HepG2 (cell line): ENCODE measurements around the gene TXLNA. TPM values are rescaled to one million over a fixed set of nuclear protein-coding genes. Genes with fewer than 3 reads are reported as not detected.

Experiments used
- ATAC-seq: fragments of 200-7000 bp; cut with Tn5 transposase; 3 replicates; pipeline ENCODE4 v1.9.1; 2020; ENCODE audit warnings: mild to moderate bottlenecking, moderate library complexity
- BruUV-seq: library from RNA; stranded (reverse); fragments of 400-500 nt; replicated peaks from 2 replicates; lab custom pipeline; 2021; lab: Mats Ljungman, UMichigan
- CTCF ChIA-PET: fragments of 300-600 bp; formaldehyde crosslinking; extraction: SDS; loops from one replicate; lab custom pipeline; 2021; ENCODE audit warnings: low total read pairs, inconsistent platforms, low intra/inter-chr PET ratio; lab: Yijun Ruan, JAX
- POLR2A ChIA-PET: fragments of 350-600 bp; sonication (Branson Sonifier 250); formaldehyde crosslinking; loops from one replicate; lab custom pipeline; 2020; ENCODE audit warnings: antibody characterized with exemption, inconsistent platforms; lab: Yijun Ruan, JAX
- DNase-seq: peaks from one replicate; pipeline ENCODE4 v3.0.0-alpha.2; 2015; ENCODE audit warnings: low spot score
- FAIRE-seq: peaks from 3 replicates; lab custom pipeline; 2011; peaks lifted over from hg19 to GRCh38; lab: Jason Lieb, UNC
- H2AFZ ChIP-seq: one replicate; pipeline ENCODE4 v1.6.1; 2011; ENCODE audit warnings: low read length, inconsistent platforms
- H3K27ac ChIP-seq: fragments of 300-600 bp; 3 replicates; pipeline ENCODE4 v1.8.0; 2011; ENCODE audit warnings: mixed run types, mild to moderate bottlenecking, mixed read lengths, low read length, inconsistent platforms; ENCODE audit not compliant: insufficient read depth; ENCODE audit errors: extremely low read length
- H3K27me3 ChIP-seq, 2 experiments: fragments of 200-600 bp in 1 of 2; 2 replicates in 1 of 2; 3 replicates in 1 of 2; pipeline versions ENCODE4 v1.6.0 to v1.8.0; 2011; ENCODE audit warnings: low read length in 2 of 2, mild to moderate bottlenecking in 2 of 2, moderate library complexity in 2 of 2, inconsistent platforms in 1 of 2; ENCODE audit not compliant: insufficient read depth in 2 of 2, control insufficient read depth in 1 of 2
- H3K36me3 ChIP-seq, 2 experiments: fragments of 200-600 bp in 1 of 2; replicated peaks in 1 of 2; 2 replicates in 1 of 2; 3 replicates in 1 of 2; pipeline versions ENCODE4 v1.5.1 to v1.8.0; 2011; ENCODE audit warnings: low read length in 2 of 2, inconsistent platforms in 1 of 2; ENCODE audit not compliant: insufficient read depth in 2 of 2, control insufficient read depth in 1 of 2
- H3K4me1 ChIP-seq: 2 replicates; pipeline ENCODE4 v1.5.1; 2012; ENCODE audit warnings: low read length, inconsistent platforms; ENCODE audit not compliant: insufficient read depth
- H3K4me2 ChIP-seq: 2 replicates; pipeline ENCODE4 v1.6.0; 2011; ENCODE audit warnings: low read depth, low read length, inconsistent platforms
- H3K4me3 ChIP-seq, 3 experiments: fragments of 200-600 bp in 1 of 3; sonication (generic), shearing (Covaris generic) in 1 of 3; replicated peaks in 1 of 3; 2 replicates each; pipeline ENCODE4 v1.5.1; 2011 to 2016; ENCODE audit warnings: low read length in 3 of 3, inconsistent platforms in 2 of 3, low read depth in 2 of 3, mild to moderate bottlenecking in 2 of 3, control low read depth in 1 of 3, mixed read lengths in 1 of 3; ENCODE audit not compliant: insufficient read depth in 1 of 3
- H3K79me2 ChIP-seq: one replicate; pipeline ENCODE4 v1.6.1; 2011; ENCODE audit warnings: low read length, inconsistent platforms; ENCODE audit not compliant: insufficient read depth
- H3K9ac ChIP-seq: 2 replicates; pipeline ENCODE4 v1.6.0; 2011; ENCODE audit warnings: mild to moderate bottlenecking, low read depth, low read length, inconsistent platforms; ENCODE audit not compliant: insufficient read depth
- H3K9me3 ChIP-seq: 2 replicates; pipeline ENCODE4 v1.5.1; 2012; ENCODE audit warnings: mild to moderate bottlenecking, low read length
- H4K20me1 ChIP-seq: 2 replicates; pipeline ENCODE4 v1.6.0; 2011; ENCODE audit warnings: inconsistent platforms, mild to moderate bottlenecking, low read length, moderate library complexity; ENCODE audit not compliant: insufficient read depth
- DR1 ChIP-seq: sonication (generic); formaldehyde crosslinking; IDR thresholded peaks from 2 replicates; pipeline ENCODE4 v1.8.0; 2021; ENCODE audit warnings: mild to moderate bottlenecking, missing genetic modification reagents, inconsistent platforms
- GABPA ChIP-seq, 2 experiments: IDR thresholded peaks; 2 replicates each; pipeline ENCODE4 v1.6.1; 2011 to 2016; ENCODE audit warnings: low read depth in 2 of 2, low read length in 1 of 2, missing biosample characterization in 1 of 2, missing genetic modification characterization in 1 of 2
- GTF2F1 ChIP-seq: fragments of 150-350 bp; IDR thresholded peaks from 2 replicates; pipeline ENCODE4 v1.6.1; 2014; ENCODE audit warnings: low read length
- IKZF1 ChIP-seq: fragments of 450-650 bp; IDR thresholded peaks from 2 replicates; pipeline ENCODE4 v1.7.1; 2016
- MAZ ChIP-seq, 2 experiments: sonication (generic) in 1 of 2; formaldehyde crosslinking in 1 of 2; IDR thresholded peaks; 2 replicates each; pipeline versions ENCODE4 v1.5.0 to v1.6.1; 2012 to 2020; ENCODE audit warnings: low read depth in 2 of 2, mild to moderate bottlenecking in 2 of 2, borderline replicate concordance in 1 of 2, improper control_type of control experiment in 1 of 2, low read length in 1 of 2, missing genetic modification reagents in 1 of 2, moderate library complexity in 1 of 2
- NKX3-1 ChIP-seq: sonication (generic); formaldehyde crosslinking; IDR thresholded peaks from 2 replicates; pipeline ENCODE4 v1.5.0; 2020; ENCODE audit warnings: missing genetic modification reagents
- ZNF17 ChIP-seq: sonication (generic); formaldehyde crosslinking; IDR thresholded peaks from 2 replicates; pipeline ENCODE4 v1.5.0; 2020; ENCODE audit warnings: mild to moderate bottlenecking, missing genetic modification reagents
- ZNF24 ChIP-seq: fragments of 450-650 bp; IDR thresholded peaks from 2 replicates; pipeline ENCODE4 v1.6.1; 2017; ENCODE audit warnings: antibody characterized with exemption, mild to moderate bottlenecking
- ZNF3 ChIP-seq: IDR thresholded peaks from 2 replicates; pipeline ENCODE4 v1.7.0; 2017; ENCODE audit warnings: inconsistent platforms
- ZNF333 ChIP-seq: sonication (generic); formaldehyde crosslinking; IDR thresholded peaks from 2 replicates; pipeline ENCODE4 v1.4.0; 2020; ENCODE audit warnings: mild to moderate bottlenecking, missing genetic modification reagents, borderline replicate concordance
- ZNF878 ChIP-seq: sonication (generic); formaldehyde crosslinking; IDR thresholded peaks from 2 replicates; pipeline ENCODE4 v1.8.1; 2023; ENCODE audit warnings: mild to moderate bottlenecking, missing genetic modification reagents, moderate library complexity
- WGBS: methylation state at CpG from one replicate; pipeline ENCODE4 v1.1.6; 2017; ENCODE audit warnings: low lambda C conversion rate; 5-methylcytosine and 5-hydroxymethylcytosine counted together
- in situ Hi-C: cut with HindIII; loops from 2 replicates; pipeline ENCODE4 v1.10.0; 2017; ENCODE audit warnings: low pct_unique_long_range_greater_than_20kb; ENCODE audit not compliant: extremely low pct_ligation_motif_present
- intact Hi-C: fragments of 100-400 bp; cut with micrococcal nuclease; formaldehyde crosslinking; loops from one replicate; pipeline ENCODE4 v1.10.0; 2022; ENCODE audit not compliant: unreplicated experiment
- polyA plus RNA-seq, 8 experiments: library from polyadenylated mRNA; depleted of rRNA in 3 of 8; stranded (reverse) in 7 of 8; unstranded in 1 of 8; fragments of >200 nt; fragmentation: Illumina TruSeq in 4 of 8; extraction: Trizol in 4 of 8; gene quantifications; 2 replicates each; pipeline versions ENCODE4 v1.2.1 to v1.2.3, GENCODE V29; 2011 to 2016; ENCODE audit warnings: low read depth in 4 of 8, missing spikeins in 1 of 8, mixed read lengths in 1 of 8; ENCODE audit not compliant: insufficient read depth in 1 of 8
- total RNA-seq, 5 experiments: library from RNA; depleted of rRNA; stranded (reverse); fragments of >200 nt; fragmentation: Illumina TruSeq; extraction: Trizol; gene quantifications; 2 replicates each; pipeline ENCODE4 v1.2.3, GENCODE V29; 2016; ENCODE audit warnings: low read depth in 1 of 5
- TF ChIP-seq, protein P1 (sequence below): sonication (generic); formaldehyde crosslinking; conservative IDR thresholded peaks from 2 replicates; pipeline ENCODE4 v1.4.0; 2020; ENCODE audit warnings: missing genetic modification reagents
- TF ChIP-seq, protein P2 (sequence below): sonication (generic); formaldehyde crosslinking; IDR thresholded peaks from 2 replicates; pipeline ENCODE4 v1.8.0; 2022; ENCODE audit warnings: missing genetic modification reagents, low read depth, mild to moderate bottlenecking, borderline replicate concordance
- TF ChIP-seq, protein P3 (sequence below): sonication (generic); formaldehyde crosslinking; IDR thresholded peaks from 2 replicates; pipeline ENCODE4 v1.5.0; 2020; ENCODE audit warnings: missing genetic modification reagents

Gene TXLNA
- total and polyA plus RNA-seq, 2 of the 13 experiments (the other 11 are each of a cell fraction or from before 2014, with no cell fraction given): 29.6 to 67.8 TPM

DNA sequence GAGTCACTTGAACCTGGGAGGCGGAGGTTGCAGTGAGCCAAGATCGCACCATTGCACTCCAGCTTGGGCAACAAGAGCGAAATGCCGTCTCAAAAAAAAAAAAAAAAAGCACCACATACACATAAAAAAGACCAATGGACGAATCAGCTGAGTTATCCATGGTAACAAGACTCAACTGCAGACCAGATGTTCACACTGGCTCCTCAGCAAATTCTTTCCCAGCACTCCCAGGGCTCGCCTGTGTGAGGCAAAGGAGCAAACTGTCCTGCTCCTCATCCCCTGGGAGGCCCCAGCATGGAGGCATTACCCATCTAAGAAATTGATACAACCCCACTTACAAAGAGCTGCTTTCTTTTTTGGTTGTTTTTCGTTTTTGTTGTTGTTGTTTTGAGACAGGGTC, 39.5 kb downstream of the TXLNA start:
- CTCF ChIA-PET: no interaction called here
- H3K27ac ChIP-seq: no peak overlapping the region

More for the DNA sequence above, 39.5 kb downstream of the TXLNA start:
- POLR2A ChIA-PET: interaction anchor here (0.6 to 1.4 kb wide), 3 partner anchors 22 to 298 kb away, joined by 3 to 5 read pairs (median 4); no protein-coding TSS in a partner anchor
- WGBS: 92% methylated on average over 7 of the region's 7 CpGs
- Histone ChIP-seq H3K79me2 (peaks cover 25% of the 10 kb centered on the region), H3K27me3 (no peaks in the 10 kb centered on the region; a peak in 2 of 5 replicates), H3K9me3 (no peaks in the 10 kb centered on the region), H3K4me2 (no peak overlapping the region), H3K36me3 (peaks cover 11 to 33% of the 10 kb centered on the region in 2 experiments; a peak in 4 of 5 replicates), H2AFZ (no peak overlapping the region), H4K20me1 (no peaks in the 10 kb centered on the region; the same call in 1 of the 2 replicates), H3K4me3 (no peak overlapping the region)
- no peak for DNase-seq
- BruUV-seq: no TSS peak
- TF ChIP-seq ZNF24: no peak
- TF ChIP-seq, protein P1, sequence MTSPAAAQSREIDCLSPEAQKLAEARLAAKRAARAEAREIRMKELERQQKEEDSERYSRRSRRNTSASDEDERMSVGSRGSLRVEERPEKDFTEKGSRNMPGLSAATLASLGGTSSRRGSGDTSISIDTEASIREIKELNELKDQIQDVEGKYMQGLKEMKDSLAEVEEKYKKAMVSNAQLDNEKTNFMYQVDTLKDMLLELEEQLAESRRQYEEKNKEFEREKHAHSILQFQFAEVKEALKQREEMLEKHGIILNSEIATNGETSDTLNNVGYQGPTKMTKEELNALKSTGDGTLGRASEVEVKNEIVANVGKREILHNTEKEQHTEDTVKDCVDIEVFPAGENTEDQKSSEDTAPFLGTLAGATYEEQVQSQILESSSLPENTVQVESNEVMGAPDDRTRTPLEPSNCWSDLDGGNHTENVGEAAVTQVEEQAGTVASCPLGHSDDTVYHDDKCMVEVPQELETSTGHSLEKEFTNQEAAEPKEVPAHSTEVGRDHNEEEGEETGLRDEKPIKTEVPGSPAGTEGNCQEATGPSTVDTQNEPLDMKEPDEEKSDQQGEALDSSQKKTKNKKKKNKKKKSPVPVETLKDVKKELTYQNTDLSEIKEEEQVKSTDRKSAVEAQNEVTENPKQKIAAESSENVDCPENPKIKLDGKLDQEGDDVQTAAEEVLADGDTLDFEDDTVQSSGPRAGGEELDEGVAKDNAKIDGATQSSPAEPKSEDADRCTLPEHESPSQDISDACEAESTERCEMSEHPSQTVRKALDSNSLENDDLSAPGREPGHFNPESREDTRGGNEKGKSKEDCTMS (CRISPR knock-in tag): no peak
- TF ChIP-seq ZNF17 (CRISPR knock-in tag): no peak
- TF ChIP-seq GTF2F1: no peak
- TF ChIP-seq NKX3-1 (CRISPR knock-in tag): no peak
- no peak for TF ChIP-seq ZNF878
- TF ChIP-seq, protein P2, sequence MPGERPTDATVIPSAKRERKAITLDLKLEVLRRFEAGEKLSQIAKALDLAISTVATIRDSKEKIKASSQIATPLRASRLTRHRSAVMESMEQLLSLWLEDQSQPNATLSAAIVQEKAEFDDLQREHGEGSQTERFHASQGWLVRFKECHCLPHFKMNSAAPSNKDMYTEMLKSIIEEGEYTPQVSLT (CRISPR knock-in tag): no peak
- TF ChIP-seq, protein P3, sequence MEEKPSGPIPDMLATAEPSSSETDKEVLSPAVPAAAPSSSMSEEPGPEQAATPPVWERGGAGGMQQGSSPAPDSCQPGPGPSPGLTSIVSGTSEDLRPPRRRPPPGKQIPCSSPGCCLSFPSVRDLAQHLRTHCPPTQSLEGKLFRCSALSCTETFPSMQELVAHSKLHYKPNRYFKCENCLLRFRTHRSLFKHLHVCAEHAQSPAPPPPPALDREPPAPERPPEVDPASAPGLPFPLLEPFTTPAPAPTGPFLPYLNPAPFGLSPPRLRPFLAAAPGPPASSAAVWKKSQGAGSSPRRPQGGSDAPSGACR (CRISPR knock-in tag): no peak
- no peak for TF ChIP-seq DR1 (CRISPR knock-in tag)
- no peak for TF ChIP-seq MAZ (IDR thresholded peaks at IDR 0.05; ENCODE audit: borderline replicate concordance, low read depth, low read length)
- no peak for TF ChIP-seq MAZ (CRISPR knock-in tag; IDR thresholded peaks at IDR 0.05; ENCODE audit: low read depth)
- TF ChIP-seq ZNF3 (CRISPR knock-in tag): no peak
- no peak for TF ChIP-seq ZNF333 (CRISPR knock-in tag)
- no peak for TF ChIP-seq GABPA (IDR thresholded peaks at IDR 0.05; ENCODE audit: low read depth, low read length)
- no peak for TF ChIP-seq GABPA (CRISPR knock-in tag; IDR thresholded peaks at IDR 0.05; ENCODE audit: low read depth)
- TF ChIP-seq IKZF1: no peak
- TF ChIP-seq, all 625 proteins: peak for 0
- no peak for FAIRE-seq
- Histone ChIP-seq H3K4me1 (peaks cover 34% of the 10 kb centered on the region), H3K9ac (no peak overlapping the region)
- in situ Hi-C loops: loop anchor here (10.0 kb wide), 1 partner anchor 196 kb away; no protein-coding TSS in a partner anchor
- no peak for ATAC-seq
- intact Hi-C loops: no loop called here
